Measurements from ENCODE around the gene RNF169.

DNA sequence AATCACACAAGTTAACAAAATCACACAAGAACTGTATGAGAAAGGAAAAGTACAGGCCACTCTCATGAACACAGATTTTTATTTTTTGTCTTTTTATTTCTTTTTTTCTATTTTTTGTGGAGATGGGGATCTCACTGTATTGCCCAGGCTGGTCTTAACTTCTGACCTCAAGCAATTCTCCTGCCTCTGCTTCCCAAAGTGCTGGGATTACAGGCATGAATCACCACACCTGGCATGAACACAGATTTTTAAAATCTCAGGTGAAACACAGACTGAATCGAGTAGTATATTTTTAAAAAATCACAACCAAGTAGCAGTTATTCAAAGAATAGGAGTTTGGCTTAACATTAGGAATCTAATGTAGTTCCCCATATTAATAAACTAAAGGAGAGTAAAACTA, 18.3 kb downstream of the RNF169 start:
- TF ChIP-seq, protein P1, sequence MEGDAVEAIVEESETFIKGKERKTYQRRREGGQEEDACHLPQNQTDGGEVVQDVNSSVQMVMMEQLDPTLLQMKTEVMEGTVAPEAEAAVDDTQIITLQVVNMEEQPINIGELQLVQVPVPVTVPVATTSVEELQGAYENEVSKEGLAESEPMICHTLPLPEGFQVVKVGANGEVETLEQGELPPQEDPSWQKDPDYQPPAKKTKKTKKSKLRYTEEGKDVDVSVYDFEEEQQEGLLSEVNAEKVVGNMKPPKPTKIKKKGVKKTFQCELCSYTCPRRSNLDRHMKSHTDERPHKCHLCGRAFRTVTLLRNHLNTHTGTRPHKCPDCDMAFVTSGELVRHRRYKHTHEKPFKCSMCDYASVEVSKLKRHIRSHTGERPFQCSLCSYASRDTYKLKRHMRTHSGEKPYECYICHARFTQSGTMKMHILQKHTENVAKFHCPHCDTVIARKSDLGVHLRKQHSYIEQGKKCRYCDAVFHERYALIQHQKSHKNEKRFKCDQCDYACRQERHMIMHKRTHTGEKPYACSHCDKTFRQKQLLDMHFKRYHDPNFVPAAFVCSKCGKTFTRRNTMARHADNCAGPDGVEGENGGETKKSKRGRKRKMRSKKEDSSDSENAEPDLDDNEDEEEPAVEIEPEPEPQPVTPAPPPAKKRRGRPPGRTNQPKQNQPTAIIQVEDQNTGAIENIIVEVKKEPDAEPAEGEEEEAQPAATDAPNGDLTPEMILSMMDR (IDR thresholded peaks at IDR 0.05): no peak
- no peak for TF ChIP-seq POLR2A (IDR thresholded peaks at IDR 0.05)
- TF ChIP-seq EP300 (IDR thresholded peaks at IDR 0.05): no peak
